Testis (tissue), 2 donors: Measurements from ENCODE around the gene ISCU.

ENCODE experiments used
- CTCF ChIP-seq, 3 experiments: fragments of 450-650 bp in 2 of 3; fragments of 200-600 bp in 1 of 3; sonication (generic) in 1 of 3; IDR thresholded peaks; one replicate each; pipeline ENCODE4 v1.5.1; 2016 to 2019; ENCODE audit warnings: antibody characterized with exemption in 3 of 3, mild to moderate bottlenecking in 2 of 3, moderate library complexity in 1 of 3
- POLR2A ChIP-seq: fragments of 450-650 bp; IDR thresholded peaks from one replicate; pipeline ENCODE4 v1.6.1; 2017; ENCODE audit warnings: antibody characterized with exemption, mild to moderate bottlenecking, moderate library complexity

GRCh38 chr12:108519558-108519957, 42.8 kb upstream of the ISCU start:
- no peak for TF ChIP-seq POLR2A
- no peak for TF ChIP-seq CTCF (IDR thresholded peaks at IDR 0.05)
